Activated T-helper 17 cell treated with anti-CD3 and anti-CD28 coated beads, Interleukin-2, amount 50 U/mL, for 72 hours (primary cell): ENCODE measurements around the gene FBXW11. TPM values are rescaled to one million over a fixed set of nuclear protein-coding genes. Genes with fewer than 3 reads are reported as not detected.
A peak's percentile ranks its signal among the peaks of the same experiment; 100 is the strongest.
"Not testable (repeated sequence)": the region's sequence is repeated elsewhere in the genome, so short reads cannot be mapped to it uniquely, and the experiment has no call there.

Experiments used
- ATAC-seq: fragments of 150-1000 bp; cut with Tn5 transposase; replicated peaks from 2 replicates; pipeline ENCODE4 v1.10.0; 2021; ENCODE audit warnings: mild to moderate bottlenecking, moderate library complexity
- H3K27ac Mint-ChIP-seq: one replicate; pipeline ENCODE4 v1.8.0; 2022; ENCODE audit warnings: mixed read lengths
- H3K27me3 Mint-ChIP-seq: one replicate; pipeline ENCODE4 v1.8.0; 2022; ENCODE audit warnings: mixed read lengths
- H3K36me3 Mint-ChIP-seq: one replicate; pipeline ENCODE4 v1.8.0; 2022; ENCODE audit warnings: low read depth, mild to moderate bottlenecking, mixed read lengths
- H3K4me1 Mint-ChIP-seq: one replicate; pipeline ENCODE4 v1.8.0; 2022; ENCODE audit warnings: mixed read lengths
- H3K4me3 Mint-ChIP-seq: one replicate; pipeline ENCODE4 v1.8.0; 2022; ENCODE audit warnings: mild to moderate bottlenecking, mixed read lengths
- H3K9me3 Mint-ChIP-seq: one replicate; pipeline ENCODE4 v1.8.0; 2022; ENCODE audit warnings: mixed read lengths
- total RNA-seq, 2 donors: library from RNA; stranded (reverse); gene quantifications; one replicate each; pipeline ENCODE4 v1.2.3, GENCODE V29; 2022

The FBXW11 gene
- total RNA-seq, 2 donors from 2014 or later, result 48.1 to 51.4 TPM

DNA sequence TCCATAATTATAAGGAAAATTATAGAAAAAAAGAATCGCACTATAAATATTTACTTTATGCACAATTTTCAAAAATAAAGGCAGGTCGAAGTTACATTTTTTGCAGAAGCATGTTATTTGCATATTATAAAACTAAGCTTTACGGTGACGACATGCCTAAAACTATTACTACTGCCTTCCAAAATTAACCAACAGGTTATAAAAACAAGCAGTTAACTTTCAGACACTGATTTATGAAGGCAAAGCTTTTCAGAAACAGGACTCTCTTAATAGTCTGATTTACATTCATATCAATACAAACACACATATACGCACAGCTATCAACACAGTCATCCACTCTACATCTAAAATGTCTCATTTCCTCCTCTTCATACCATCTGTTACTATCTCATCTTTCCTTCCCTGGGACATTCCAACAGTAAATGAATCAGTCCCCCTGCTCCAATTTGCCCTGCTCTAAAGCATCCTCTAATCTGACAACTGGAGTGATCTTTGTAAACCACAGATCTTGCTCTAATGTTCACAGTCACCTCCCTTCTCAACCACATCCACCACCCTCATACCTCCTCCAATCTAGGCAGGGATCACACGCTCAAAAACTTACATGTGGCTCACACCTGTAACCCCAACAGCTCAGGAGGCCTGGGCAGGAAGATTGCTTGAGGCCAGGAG is 21.6 kb downstream of the FBXW11 start:
- peaks cover 36% of the 10 kb centered on the region for H3K4me1 Mint-ChIP-seq
- H3K36me3 Mint-ChIP-seq, result peaks cover 63% of the 10 kb centered on the region
- peak overlapping the region; percentile 1 for H3K27ac Mint-ChIP-seq
- H3K27me3 Mint-ChIP-seq, result no peaks in the 10 kb centered on the region
- H3K9me3 Mint-ChIP-seq, result no peaks in the 10 kb centered on the region
- peak overlapping the region; percentile 0 for H3K4me3 Mint-ChIP-seq
- peak; percentile 86 for ATAC-seq

DNA sequence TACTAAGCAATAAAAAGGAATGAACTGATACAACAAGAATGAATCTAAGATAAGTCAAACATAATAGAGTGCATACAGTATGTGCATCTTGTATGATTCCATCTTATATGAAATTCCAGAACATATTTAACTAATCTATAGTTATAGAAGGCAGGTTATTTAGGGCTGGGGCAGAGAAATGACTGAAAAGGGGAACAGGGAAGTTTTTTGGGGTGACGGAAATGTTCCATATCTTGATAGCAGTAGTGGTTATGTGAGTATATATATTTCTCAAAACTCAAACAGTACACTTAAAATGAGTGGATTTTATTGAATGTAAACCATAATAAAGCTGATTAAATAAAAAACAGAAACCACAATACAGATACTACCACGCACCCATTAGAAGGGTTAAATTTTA is 24.6 kb downstream of the FBXW11 start:
- peaks cover 45% of the 10 kb centered on the region for H3K36me3 Mint-ChIP-seq

DNA sequence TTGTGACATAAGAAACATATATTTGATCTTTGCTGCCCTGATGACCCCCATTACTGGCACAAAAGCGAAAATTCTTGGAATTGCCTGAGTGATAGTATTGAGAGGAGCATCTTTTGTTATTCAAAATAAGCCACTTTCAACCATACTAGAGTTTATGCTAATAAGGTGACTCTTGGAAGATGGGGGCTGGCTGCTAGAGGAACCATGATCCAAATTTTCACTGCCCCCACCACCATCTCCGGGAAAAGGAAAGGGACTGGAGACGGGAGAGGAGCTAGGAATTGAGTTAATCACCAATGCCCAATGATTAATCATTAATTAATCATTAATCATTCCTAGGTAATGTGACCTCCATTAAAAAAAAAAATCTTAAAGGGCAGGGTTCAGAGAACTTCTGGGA is 25.6 kb downstream of the FBXW11 start:
- no peak overlapping the region for H3K4me3 Mint-ChIP-seq
- ATAC-seq, result no peak
- H3K4me1 Mint-ChIP-seq, result peaks cover 34% of the 10 kb centered on the region

More for the DNA sequence above, 24.6 kb downstream of the FBXW11 start:
- H3K4me1 Mint-ChIP-seq, result peaks cover 34% of the 10 kb centered on the region
- H3K4me3 Mint-ChIP-seq, result no peak overlapping the region
- H3K27ac Mint-ChIP-seq, result no peak overlapping the region
- H3K9me3 Mint-ChIP-seq, result peaks cover 3% of the 10 kb centered on the region
- ATAC-seq, result no peak
- no peaks in the 10 kb centered on the region for H3K27me3 Mint-ChIP-seq

DNA sequence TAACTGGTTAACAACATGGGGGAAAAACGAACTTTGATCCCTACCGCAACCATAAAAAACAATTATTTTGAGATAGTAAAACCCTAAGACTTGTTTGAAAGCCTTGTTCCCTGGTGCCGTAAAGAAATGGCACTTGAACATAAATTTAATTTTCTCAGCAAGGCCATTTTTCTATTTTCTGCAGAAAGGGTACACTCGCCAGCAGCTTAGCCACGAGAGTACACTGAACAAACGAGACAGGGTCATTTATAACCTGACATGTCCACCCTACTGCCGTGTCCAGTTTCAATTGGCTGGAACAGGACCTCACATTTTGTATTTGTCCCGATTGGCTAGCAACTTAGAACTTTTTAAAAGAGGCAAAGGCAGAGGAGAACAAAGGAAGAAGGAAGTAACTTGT is 26.8 kb downstream of the FBXW11 start:
- Mint-ChIP-seq H3K9me3 (peaks cover 3% of the 10 kb centered on the region), H3K27me3 (no peaks in the 10 kb centered on the region), H3K36me3 (peaks cover 45% of the 10 kb centered on the region), H3K4me3 (no peak overlapping the region), H3K27ac (no peak overlapping the region), H3K4me1 (peaks cover 30% of the 10 kb centered on the region)
- ATAC-seq, result no peak

More for the DNA sequence above, 25.6 kb downstream of the FBXW11 start:
- no peaks in the 10 kb centered on the region for H3K27me3 Mint-ChIP-seq
- H3K36me3 Mint-ChIP-seq, result peaks cover 41% of the 10 kb centered on the region
- H3K27ac Mint-ChIP-seq, result no peak overlapping the region
- peaks cover 3% of the 10 kb centered on the region for H3K9me3 Mint-ChIP-seq

DNA sequence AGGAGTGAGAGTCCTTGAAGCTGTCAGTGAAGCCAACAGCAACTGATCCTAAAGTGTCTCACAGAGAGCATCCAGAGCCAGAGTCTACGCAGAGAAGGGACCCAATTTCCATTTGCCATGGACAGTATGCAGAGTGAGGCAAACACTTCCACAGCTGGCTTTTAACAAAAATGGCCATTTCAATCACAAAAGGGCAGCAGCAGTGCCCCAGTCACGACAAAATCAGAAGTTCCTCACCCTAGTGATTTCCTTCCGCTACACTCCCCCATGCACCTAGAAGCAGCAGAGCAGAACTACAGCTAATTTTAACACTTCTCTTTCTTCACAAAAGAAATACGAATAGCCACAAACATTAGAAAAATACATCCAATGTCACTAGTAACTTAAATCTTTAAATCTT is 27.9 kb downstream of the FBXW11 start:
- H3K27me3 Mint-ChIP-seq, result no peaks in the 10 kb centered on the region
- no peak overlapping the region for H3K4me3 Mint-ChIP-seq
- H3K4me1 Mint-ChIP-seq, result peaks cover 21% of the 10 kb centered on the region
- H3K27ac Mint-ChIP-seq, result no peak overlapping the region
- peaks cover 36% of the 10 kb centered on the region for H3K36me3 Mint-ChIP-seq
- peaks cover 3% of the 10 kb centered on the region for H3K9me3 Mint-ChIP-seq
- ATAC-seq, result no peak

DNA sequence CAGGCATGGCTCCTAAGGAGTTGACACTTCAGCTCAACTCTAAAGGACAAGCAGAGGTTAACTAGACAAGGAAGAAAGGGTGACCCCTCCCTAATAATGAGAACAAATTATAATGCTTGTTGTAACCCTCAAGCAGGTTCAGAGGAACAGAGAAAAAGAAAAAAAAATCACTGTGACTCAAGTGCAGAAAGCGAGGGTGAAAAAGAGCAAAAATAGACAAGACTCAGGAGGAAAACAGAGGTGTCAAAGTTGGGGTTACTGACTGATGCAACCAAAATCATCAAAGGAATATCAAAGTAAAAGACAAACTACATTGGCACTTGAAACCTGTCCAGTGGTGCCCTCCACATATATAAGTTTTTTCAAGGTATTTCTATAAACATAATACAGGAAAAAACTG is 28.4 kb downstream of the FBXW11 start:
- Mint-ChIP-seq H3K27me3 (no peaks in the 10 kb centered on the region), H3K4me3 (peak overlapping the region; percentile 15), H3K9me3 (peaks cover 3% of the 10 kb centered on the region), H3K27ac (no peak overlapping the region), H3K4me1 (peaks cover 20% of the 10 kb centered on the region), H3K36me3 (peaks cover 31% of the 10 kb centered on the region)
- ATAC-seq, result no peak

DNA sequence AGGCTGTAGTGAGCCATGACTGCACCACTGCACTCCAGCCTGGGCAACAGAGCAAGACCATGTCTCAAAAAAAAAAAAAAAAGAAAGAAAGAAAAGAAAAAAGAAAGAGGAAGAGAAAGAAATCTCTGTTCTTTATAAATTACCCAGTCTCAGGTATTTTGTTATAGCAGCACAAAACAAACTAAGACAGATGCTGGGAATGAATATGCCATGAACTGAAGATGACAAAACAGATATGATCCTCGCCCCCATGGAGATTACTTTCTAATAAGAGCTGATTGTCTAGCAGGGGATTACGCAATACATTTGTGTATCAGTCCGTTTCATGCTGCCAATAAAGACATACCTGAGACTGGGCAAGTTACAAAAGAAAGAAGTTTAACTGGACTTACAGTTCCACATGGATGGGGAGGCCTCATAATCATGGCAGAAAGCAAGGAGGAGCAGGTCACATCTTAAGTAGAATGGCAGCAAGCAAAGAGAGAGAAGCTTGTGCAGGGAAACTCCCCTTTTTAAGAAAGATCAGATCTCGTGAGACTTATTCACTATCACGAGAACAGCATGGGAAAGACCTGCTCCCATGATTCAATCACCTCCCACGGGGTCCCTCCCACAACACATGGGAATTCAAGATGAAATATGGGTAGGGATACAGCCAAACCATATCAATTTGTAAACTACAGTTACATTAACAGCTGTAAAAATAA is 29.0 kb downstream of the FBXW11 start:
- peak overlapping the region; percentile 15 for H3K4me3 Mint-ChIP-seq
- H3K27me3 Mint-ChIP-seq, ATAC-seq, H3K9me3 Mint-ChIP-seq, H3K27ac Mint-ChIP-seq: not testable (repeated sequence)
- H3K36me3 Mint-ChIP-seq, result peaks cover 25% of the 10 kb centered on the region
- peaks cover 23% of the 10 kb centered on the region for H3K4me1 Mint-ChIP-seq

DNA sequence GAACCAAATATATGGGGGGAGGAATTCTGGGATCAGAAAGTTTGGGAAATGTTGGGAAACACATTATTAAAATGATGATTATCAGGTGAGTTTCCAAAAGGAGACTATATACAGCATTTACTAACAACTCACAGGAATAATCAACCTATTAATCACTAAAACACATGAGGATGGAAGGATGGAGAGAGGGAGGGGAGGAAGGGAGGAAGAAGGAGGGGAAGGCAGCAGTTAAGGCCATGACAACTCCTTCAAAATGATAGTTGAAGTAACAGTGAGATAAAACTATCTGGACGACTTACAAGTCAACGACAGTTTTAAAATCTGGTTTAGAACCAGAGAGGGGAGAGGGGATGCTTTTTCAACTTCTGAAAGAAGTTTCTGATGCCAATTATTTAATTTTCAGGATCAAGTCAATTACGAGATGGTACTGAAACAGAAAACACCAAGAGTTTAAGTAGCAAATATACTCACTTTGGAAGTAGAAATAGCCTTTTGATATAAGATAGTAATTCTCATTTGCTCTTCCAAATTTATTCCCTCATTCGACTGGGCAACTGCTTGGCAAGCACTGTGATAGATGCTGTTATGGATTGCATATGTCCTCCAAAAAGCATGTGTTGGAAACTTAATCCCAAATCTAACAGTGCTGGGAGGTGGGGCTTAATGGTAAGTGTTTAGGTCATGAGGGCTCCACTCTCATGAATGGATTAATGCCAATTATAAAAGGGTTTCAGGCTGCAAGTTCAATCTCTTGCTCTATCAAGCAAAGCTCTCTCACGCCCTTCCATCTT is 30.4 kb downstream of the FBXW11 start:
- no peaks in the 10 kb centered on the region for H3K27me3 Mint-ChIP-seq
- H3K36me3 Mint-ChIP-seq, result peaks cover 19% of the 10 kb centered on the region

DNA sequence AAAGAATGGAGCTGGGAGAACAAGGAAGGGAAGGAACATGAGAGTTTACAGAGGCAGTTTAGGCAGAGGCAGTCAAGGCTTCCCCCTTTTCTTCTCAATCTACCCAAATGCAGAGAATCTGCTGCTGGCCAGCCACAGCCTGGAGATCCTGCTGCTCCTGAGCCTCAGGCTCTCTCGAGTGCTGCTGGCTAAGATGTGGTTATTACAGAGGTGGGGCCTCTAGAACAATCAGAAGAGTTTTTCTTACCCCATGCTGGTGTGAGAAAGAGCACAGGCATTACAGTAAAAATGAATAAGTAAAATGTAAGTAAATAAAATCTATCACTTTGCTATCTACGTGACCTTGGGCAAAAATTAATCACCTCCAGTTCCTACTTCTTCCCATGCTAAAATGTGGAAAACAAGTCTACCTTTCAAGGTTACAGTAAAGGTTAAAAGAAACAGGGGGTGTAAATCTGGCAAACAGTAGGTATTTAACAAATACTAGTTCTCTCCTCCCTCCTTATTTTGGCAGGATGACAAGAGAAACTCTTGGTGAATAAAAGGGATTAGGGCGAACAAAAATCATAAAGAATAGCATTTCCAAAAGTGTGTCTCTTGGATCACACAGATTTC is 31.1 kb downstream of the FBXW11 start:
- Mint-ChIP-seq H3K27me3 (no peaks in the 10 kb centered on the region), H3K36me3 (peaks cover 26% of the 10 kb centered on the region), H3K4me3 (no peak overlapping the region), H3K4me1 (peaks cover 23% of the 10 kb centered on the region), H3K27ac (peak overlapping the region; percentile 15), H3K9me3 (peaks cover 3% of the 10 kb centered on the region)
- ATAC-seq, result no peak

More for the DNA sequence above, 30.4 kb downstream of the FBXW11 start:
- no peak overlapping the region for H3K27ac Mint-ChIP-seq
- no peak overlapping the region for H3K4me3 Mint-ChIP-seq
- no peak for ATAC-seq
- H3K4me1 Mint-ChIP-seq, result peaks cover 23% of the 10 kb centered on the region
- H3K9me3 Mint-ChIP-seq, result peaks cover 3% of the 10 kb centered on the region

DNA sequence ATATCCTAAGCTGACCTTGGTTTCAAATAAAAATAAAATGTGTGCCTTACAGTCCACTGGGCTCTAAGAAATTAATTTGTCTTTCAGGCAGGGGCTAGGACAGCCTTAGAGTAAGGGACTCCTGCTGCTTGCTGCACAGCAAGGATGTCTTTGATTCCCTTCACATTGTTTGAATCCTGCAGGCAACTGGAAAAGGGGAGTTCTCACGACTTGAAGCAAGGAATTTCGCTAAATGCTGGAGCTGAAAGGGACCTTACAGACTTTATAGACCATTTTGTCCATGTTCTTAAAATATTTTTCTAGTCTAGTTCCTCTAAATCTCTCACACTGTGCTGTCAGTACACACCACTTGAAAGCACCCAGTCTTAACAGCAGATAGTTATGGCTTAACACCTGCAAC is 35.6 kb downstream of the FBXW11 start:
- Mint-ChIP-seq H3K4me1 (peaks cover 32% of the 10 kb centered on the region), H3K4me3 (no peak overlapping the region), H3K9me3 (no peaks in the 10 kb centered on the region), H3K36me3 (peaks cover 29% of the 10 kb centered on the region), H3K27me3 (no peaks in the 10 kb centered on the region), H3K27ac (no peak overlapping the region)
- ATAC-seq, result no peak

DNA sequence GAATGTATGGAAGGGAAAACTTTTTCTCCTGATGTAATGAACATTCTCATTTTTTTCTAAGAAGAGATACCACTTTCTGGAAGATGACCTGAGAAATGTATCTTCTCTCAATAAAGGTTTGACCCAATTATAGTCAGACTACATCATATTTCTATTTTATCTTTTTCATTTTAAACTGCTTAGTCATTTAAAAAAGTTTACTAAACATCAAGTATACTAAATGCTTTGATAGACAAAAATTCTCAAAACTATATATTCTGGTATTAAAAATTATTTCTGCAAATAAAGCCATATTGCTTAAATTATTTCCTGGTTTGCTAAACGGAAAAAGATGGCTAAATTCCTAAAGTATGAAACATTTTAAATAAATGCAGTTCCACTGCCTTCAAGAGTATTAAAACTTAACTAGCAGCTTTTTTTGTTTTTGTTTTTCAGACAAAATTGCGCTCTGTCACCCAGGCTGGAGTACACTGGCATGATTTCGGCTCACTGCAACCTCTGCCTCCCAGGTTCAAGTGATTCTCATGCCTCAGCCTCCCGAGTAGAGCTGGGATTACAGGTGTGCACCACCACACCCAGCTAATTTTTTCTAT is 37.1 kb downstream of the FBXW11 start:
- Mint-ChIP-seq H3K27ac (no peak overlapping the region), H3K27me3 (no peaks in the 10 kb centered on the region), H3K4me3 (no peak overlapping the region), H3K4me1 (peaks cover 36% of the 10 kb centered on the region), H3K9me3 (no peaks in the 10 kb centered on the region), H3K36me3 (peaks cover 24% of the 10 kb centered on the region)
- ATAC-seq, result no peak

DNA sequence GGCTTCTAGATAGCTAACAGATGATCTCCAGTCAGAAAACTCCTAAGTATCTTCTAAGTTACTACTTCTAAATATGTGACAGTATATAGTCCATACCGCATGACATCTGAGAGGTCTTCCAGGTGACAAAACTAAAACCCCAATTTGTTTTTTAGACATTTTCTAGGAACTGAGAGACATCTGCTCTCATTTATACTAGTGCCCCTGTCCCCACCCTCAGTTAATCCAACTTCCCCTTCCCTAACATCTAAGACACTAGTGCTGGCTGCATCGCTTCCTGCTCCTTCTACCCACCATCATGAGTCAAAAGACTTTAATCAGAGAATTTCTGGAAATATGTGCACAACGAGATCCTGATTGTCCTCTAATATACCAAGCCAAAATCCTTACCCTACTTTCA is 37.9 kb downstream of the FBXW11 start:
- no peaks in the 10 kb centered on the region for H3K27me3 Mint-ChIP-seq
- H3K4me3 Mint-ChIP-seq, result no peak overlapping the region
- ATAC-seq, result no peak
- H3K36me3 Mint-ChIP-seq, result peaks cover 24% of the 10 kb centered on the region
- H3K9me3 Mint-ChIP-seq, result no peaks in the 10 kb centered on the region
- peaks cover 43% of the 10 kb centered on the region for H3K4me1 Mint-ChIP-seq
- no peak overlapping the region for H3K27ac Mint-ChIP-seq

DNA sequence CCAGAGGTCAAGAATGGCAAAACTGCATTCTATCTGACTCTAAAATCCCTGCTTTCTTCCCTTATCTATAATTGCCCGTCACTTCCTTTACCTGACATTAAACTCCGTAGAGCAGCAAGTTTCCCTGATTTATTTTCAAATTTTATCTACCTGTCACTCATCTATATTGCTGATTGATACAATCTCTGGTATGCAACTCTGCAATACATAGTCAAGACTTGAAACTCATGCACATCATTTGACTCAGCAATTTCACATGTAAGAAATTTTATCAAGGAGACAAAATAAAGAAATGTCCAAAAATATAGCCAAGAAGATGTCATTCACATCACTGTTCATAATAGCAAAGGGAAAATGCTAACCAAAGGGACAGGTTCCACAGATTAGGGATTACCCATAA is 39.5 kb downstream of the FBXW11 start:
- peak overlapping the region; percentile 9 for H3K4me3 Mint-ChIP-seq
- peak overlapping the region; percentile 48 for H3K27ac Mint-ChIP-seq
- H3K27me3 Mint-ChIP-seq, result no peaks in the 10 kb centered on the region
- H3K36me3 Mint-ChIP-seq, result peaks cover 24% of the 10 kb centered on the region
- ATAC-seq, result no peak
- no peaks in the 10 kb centered on the region for H3K9me3 Mint-ChIP-seq
- H3K4me1 Mint-ChIP-seq, result peaks cover 49% of the 10 kb centered on the region

DNA sequence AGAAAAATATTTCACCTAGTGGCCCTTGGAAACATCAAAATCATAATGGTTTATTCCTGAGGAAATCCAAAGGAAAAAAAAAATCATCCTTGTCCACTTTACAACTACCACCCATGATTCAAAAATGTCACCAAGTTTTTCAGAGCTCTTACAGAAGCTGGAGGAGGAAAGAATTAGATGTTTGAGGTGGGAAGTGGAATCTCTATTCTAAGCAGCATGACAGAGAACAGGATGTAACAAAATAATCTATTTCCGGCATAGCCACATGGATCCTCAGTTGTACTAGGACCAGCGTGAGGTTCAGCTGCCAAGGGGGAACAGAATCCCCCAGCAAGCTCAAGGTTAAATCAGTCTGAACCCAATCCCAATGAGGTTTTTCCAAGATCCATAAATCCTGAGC is 40.2 kb downstream of the FBXW11 start:
- H3K36me3 Mint-ChIP-seq, result peaks cover 24% of the 10 kb centered on the region
- ATAC-seq, result peak; percentile 49
- no peaks in the 10 kb centered on the region for H3K9me3 Mint-ChIP-seq
- no peaks in the 10 kb centered on the region for H3K27me3 Mint-ChIP-seq
- peak overlapping the region; percentile 48 for H3K27ac Mint-ChIP-seq
- H3K4me1 Mint-ChIP-seq, result peaks cover 51% of the 10 kb centered on the region
- H3K4me3 Mint-ChIP-seq, result peak overlapping the region; percentile 9
